Measurements from ENCODE around the gene ENTREP1. TPM values are rescaled to one million over a fixed set of nuclear protein-coding genes. Genes with fewer than 3 reads are reported as not detected.
"Not testable (repeated sequence)": the region's sequence is repeated elsewhere in the genome, so short reads cannot be mapped to it uniquely, and the experiment has no call there.

ENTREP1 gene
- total RNA-seq (2014; rRNA removed; shearing (Covaris generic)): not detected in 2 replicates

DNA sequence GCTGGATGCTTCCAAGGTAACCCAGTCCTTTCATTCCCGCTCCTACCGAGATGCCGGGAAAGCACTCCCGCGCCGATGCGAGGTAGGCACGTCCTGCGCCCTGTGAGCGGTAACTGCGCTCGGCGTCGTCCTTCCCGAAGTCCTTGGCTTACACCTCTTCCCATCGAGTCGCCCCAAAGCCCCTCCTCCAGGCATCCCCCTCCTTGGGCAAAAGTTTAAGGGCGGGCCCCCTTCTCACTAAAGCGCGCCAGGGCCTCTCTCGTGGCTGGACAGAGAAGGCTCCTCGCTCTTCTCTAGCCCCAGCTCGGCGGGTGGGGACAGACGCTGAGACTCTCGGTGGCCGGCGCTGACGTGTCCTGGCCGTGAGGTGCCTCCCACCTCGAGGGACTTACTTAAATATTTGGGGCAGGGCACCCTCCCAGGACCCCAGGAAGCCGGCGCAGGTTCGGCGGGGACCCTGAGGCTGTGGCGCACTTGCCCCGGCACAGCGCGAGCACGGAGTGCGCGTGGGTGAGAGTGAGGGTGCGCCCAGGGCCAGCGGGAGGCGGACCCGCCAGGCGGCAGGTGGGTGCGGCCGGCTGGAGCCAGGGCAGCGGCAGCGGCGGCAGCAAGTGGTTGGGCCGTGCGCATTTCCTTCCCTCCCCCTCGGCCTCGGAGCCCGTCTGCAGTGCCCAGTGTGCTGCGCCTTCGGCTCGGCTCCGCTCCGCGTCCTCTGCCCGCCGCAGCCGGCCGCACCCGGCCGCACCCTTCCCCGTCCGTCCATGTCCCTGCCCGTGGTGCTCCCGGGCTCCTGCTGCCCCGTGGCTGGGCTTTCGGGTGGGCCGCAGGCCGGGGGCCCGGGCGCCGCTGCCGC, at the start of gene ENTREP1:
TSS of gene ENTREP1 (plus strand) at position 667 of the 853 bp plus-strand sequence. CDS start at position 762, 95 bp downstream.
- DNase-seq (ENCODE audit: low spot score): peak; percentile 21

DNA sequence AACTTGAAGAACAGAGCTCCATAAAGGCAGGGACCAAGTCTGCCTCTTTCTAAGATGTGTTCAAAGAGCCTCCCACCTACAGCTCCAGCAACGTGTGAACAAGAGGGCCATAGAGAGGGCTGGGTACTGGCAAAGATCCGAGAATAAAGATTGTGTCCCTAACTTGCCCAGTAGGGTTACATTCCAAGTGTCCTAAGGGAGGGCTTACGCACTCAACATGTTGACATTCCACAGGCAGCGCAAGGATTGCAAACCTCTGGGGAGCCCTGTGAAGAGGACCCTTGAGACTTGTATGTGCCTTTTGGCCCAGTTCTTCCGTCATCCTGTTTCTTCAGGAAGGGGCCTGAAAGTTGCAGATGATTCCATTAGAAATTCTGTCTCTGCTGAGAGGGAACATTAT, 48.2 kb upstream of the ENTREP1 start:
- no peak for DNase-seq (ENCODE audit: low spot score)

GRCh38 chr9:69279084-69279731, 45.8 kb upstream of the ENTREP1 start:
- no peak for DNase-seq (ENCODE audit: low spot score)

DNA sequence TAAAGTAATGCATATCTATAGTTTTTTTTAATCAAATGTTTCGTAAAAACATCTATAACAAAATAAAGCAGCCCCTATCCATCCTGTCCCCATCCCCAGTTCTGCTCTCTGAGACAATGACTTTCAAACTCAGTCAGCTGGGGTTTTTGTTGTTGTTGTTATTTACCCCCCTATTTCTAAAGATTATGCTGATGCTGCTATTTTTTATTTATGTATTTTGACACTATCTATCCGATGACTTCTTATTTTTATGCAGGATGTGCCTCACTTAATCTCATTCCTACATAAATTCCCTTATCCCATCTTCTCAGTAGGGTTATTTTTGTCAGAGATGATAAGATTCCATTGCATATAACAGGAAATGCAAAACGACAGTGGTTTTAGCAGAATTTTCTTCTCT, 45.3 kb upstream of the ENTREP1 start:
- no peak for DNase-seq (ENCODE audit: low spot score)

GRCh38 chr9:69283003-69283402, 42.0 kb upstream of the ENTREP1 start:
- no peak for DNase-seq (ENCODE audit: low spot score)

GRCh38 chr9:69292078-69292477, 32.9 kb upstream of the ENTREP1 start:
- peak; percentile 56 for DNase-seq (ENCODE audit: low spot score)

- DNase-seq (ENCODE audit: low spot score): no peak
These were observed 31.9 kb upstream of the ENTREP1 start for GRCh38 chr9:69293156-69293555.

GRCh38 chr9:69295872-69296552, 29.0 kb upstream of the ENTREP1 start:
- no peak for DNase-seq (ENCODE audit: low spot score)

GRCh38 chr9:69297300-69297980, 27.6 kb upstream of the ENTREP1 start:
- no peak for DNase-seq (ENCODE audit: low spot score)

DNA sequence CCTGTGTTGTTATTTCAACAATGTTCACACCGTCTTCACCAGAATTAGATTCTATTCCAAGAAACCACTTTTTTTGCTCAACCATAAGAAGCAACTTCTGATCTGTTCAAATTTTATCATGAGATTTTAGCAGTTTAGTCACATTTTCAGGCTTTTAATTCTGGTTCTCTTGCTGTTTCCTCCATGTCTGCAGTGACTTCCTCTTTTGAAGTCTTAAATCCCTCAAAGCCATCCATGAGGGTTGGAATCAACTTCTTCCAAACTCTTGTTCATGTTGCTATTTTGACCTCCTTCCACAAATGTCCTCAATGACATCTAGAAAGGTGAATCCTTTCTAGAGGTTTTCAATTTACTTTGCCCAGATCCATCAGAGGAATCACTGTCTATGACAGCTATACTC, 25.7 kb upstream of the ENTREP1 start:
- no peak for DNase-seq (ENCODE audit: low spot score)

DNA sequence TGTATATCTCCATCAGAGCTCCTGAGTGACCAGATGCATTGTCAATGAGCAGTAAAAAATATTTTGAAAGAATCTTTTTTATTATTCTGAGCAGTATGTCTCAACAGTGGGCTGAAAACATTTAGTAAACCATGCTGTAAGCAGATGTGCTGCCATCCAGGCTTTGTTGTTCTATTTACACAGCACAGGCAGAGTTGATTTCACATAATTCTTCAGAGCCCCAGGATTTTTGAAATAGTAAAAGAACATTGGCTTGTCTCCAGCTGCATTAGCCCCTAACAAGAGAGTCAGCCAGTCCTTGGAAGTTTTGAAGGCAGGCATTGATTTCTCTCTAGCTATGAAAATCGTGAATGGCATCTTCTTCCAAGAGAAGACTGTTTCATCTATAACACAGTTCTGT, 25.2 kb upstream of the ENTREP1 start:
- DNase-seq (ENCODE audit: low spot score): no peak

DNA sequence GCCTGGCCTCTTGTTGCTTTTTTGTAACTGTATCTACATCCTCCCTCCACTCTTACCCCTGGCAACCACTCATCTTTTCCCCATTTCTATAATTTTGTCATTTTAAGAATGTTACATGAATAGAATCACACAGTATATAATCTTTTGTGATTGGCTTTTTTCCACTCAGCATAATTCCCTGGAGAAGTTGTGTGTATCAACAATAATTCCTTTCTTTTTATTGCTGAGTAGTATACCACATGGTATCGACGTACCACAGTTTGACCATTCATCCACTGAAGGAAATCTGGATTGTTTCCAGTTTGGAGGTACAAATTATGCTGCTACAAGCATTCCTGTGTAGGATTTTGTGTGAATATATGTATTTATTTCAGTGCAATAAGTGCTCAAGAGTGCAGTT, 21.7 kb upstream of the ENTREP1 start:
- DNase-seq (ENCODE audit: low spot score): no peak

DNA sequence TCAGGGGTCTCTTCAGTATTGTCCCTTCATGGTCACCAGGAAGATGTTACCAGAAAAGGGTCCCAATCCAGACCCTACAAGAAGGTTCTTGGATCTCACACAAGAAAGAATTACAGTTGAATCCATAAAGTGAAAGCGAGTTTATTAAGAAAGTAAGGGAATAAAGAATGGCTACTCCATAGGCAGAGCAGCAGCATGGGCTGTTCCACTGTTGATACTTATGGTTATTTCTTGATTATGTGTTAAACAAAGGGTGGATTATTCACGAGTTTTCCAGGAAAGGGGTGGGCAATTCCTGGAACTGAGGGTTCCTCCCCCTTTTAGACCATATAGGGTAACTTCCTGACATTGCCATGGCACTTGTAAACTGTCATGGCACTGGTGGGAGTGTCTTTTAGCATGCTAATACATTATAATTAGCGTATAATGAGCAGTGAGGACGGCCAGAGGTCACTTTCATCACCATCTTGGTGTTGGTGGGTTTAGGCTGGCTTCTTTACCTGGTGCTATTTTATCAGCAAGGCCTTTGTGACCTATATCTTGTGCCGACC, 18.0 kb upstream of the ENTREP1 start:
- DNase-seq (ENCODE audit: low spot score): not testable (repeated sequence)

GRCh38 chr9:69307446-69308205, 17.4 kb upstream of the ENTREP1 start:
- DNase-seq (ENCODE audit: low spot score): no peak

GRCh38 chr9:69308206-69308931, 16.6 kb upstream of the ENTREP1 start:
- DNase-seq (ENCODE audit: low spot score): no peak

DNA sequence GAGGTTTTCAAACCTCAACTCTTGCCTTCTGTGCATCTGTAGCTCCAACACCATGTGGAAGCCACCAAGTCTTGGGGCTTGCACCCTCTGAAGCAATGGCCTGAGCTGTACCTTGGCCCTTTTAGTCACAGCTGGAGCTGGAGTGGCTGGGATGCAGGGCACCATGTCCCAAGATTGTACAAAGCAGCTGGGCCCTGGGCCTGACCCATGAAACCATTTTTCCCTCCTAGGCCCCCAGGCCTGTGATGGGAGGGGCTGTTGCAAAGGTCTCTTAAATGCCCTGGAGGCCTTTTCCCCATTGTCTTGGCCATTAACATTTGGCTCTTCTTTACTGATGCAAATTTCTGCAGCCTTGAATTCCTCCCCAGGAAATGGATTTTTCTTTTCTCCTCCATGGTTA, 11.8 kb upstream of the ENTREP1 start:
- DNase-seq (ENCODE audit: low spot score): no peak

GRCh38 chr9:69314547-69314946, 10.5 kb upstream of the ENTREP1 start:
- DNase-seq (ENCODE audit: low spot score): no peak

DNA sequence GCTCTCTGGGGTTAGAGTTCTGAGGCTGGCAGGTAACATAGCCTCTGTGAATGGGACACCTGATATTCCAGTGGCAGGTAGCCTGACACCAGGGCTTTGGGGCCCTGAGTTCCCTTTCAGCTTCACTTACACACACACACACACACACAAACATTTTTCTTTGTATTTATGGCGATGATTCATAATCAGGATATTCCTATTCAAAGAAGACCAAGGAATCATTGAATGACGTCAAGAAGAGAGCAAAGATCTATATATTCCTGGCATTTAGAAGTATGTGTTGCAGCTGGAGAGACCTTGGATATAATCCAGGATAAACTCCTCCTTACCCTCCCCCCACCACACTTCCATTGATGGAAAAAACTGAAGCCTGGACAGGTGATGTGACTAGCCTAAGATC, 7.9 kb upstream of the ENTREP1 start:
- no peak for DNase-seq (ENCODE audit: low spot score)

DNA sequence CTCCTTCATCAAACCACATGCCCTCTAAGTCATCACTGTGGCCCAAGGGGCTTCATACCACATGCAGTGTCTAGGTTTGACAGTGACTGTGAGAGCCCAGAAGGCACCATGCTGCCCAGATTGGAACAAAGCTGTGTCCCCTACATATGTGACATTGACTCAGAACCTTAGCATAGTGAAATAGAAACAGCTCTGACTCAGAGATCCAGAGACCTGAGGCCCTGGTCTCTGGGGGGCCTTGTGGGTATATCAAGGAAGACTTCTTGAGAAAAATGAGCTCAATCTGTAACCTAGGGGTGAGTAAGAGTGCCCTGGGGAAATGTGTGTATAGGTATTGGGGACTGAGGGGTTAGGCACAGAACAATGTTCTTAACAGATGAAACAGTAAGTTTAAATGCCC, 7.1 kb upstream of the ENTREP1 start:
- no peak for DNase-seq (ENCODE audit: low spot score)

Data from HT-29 (cell line).